ENCODE data around the gene VAMP5. TPM values are rescaled to one million over a fixed set of nuclear protein-coding genes. Genes with fewer than 3 reads are reported as not detected.

The VAMP5 gene
- total RNA-seq, 1 donor from 2014 or later, result 3.4 TPM

- no peaks in the 10 kb centered on the region for H3K9me3 Mint-ChIP-seq
- TF ChIP-seq, protein P1, sequence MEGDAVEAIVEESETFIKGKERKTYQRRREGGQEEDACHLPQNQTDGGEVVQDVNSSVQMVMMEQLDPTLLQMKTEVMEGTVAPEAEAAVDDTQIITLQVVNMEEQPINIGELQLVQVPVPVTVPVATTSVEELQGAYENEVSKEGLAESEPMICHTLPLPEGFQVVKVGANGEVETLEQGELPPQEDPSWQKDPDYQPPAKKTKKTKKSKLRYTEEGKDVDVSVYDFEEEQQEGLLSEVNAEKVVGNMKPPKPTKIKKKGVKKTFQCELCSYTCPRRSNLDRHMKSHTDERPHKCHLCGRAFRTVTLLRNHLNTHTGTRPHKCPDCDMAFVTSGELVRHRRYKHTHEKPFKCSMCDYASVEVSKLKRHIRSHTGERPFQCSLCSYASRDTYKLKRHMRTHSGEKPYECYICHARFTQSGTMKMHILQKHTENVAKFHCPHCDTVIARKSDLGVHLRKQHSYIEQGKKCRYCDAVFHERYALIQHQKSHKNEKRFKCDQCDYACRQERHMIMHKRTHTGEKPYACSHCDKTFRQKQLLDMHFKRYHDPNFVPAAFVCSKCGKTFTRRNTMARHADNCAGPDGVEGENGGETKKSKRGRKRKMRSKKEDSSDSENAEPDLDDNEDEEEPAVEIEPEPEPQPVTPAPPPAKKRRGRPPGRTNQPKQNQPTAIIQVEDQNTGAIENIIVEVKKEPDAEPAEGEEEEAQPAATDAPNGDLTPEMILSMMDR (conservative IDR thresholded peaks at IDR 0.05), result no peak
- no peaks in the 10 kb centered on the region for H3K27me3 Mint-ChIP-seq
- no peak for DNase-seq (ENCODE audit: extremely low spot score, unreplicated experiment)
- peaks cover 35% of the 10 kb centered on the region for H3K4me1 Mint-ChIP-seq (ENCODE audit: unreplicated experiment)
- H3K4me3 Mint-ChIP-seq, result no peak overlapping the region
- no peak overlapping the region for H3K27ac Mint-ChIP-seq
- H3K36me3 Mint-ChIP-seq, result no peaks in the 10 kb centered on the region
Measured at GRCh38 chr2:85583667-85584353, 421 bp upstream of the VAMP5 start.

DNA sequence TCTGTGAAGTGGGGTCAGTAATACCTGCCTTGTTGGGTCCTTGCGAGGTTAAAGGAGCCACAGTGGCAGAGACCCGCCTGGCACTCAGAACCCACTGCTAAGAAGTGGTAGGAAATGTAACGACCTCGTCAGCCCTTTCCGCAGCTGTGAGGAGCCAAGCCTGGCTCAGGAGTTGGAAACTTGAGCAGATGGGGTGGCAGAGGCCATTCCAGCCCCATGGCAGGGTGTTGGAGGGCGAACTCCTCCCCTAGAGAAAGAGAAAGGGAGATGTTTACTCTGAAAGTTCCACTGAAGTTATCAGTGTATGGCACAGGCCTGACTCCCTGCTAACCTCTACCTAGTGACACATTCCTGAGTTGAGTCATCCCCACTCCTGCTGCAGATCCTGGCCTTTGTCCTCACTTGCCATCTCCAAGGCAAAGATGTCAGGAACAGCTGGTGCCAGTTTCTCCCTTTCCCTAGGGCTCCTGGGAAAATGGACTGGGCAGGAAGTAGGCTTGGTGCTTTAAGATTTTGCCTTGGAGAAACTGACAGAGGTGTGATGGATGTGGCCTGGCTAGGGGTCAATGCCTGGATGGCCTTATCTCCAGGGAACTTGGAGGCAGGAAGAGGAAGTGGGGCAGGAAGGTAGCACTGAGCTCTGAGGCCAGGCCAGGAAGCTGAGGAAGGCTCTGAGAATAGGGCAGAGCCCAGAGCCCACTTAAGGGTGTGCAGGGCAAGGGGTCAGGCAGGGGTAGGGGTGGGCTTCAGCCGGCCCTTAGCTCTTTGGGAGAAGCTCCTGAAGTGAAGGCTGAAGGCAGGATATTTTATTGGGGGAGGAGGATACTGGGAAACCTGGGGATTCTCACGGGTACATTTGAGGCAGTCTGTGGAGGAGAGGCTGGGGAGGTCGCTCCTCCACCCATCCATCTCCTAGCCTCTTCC lies 888 bp downstream of the VAMP5 start:
- Mint-ChIP-seq H3K27ac (peak overlapping the region; percentile 64), H3K4me3 (peak overlapping the region; percentile 47), H3K27me3 (no peaks in the 10 kb centered on the region), H3K4me1 (ENCODE audit: unreplicated experiment) (peaks cover 29% of the 10 kb centered on the region), H3K36me3 (no peaks in the 10 kb centered on the region), H3K9me3 (no peaks in the 10 kb centered on the region)
- DNase-seq (ENCODE audit: extremely low spot score, unreplicated experiment), result no peak
- TF ChIP-seq, protein P1 (conservative IDR thresholded peaks at IDR 0.05), result no peak

- peaks cover 35% of the 10 kb centered on the region for H3K4me1 Mint-ChIP-seq (ENCODE audit: unreplicated experiment)
- TF ChIP-seq, protein P1 (conservative IDR thresholded peaks at IDR 0.05), result no peak
- H3K9me3 Mint-ChIP-seq, result no peaks in the 10 kb centered on the region
- H3K4me3 Mint-ChIP-seq, result no peak overlapping the region
- DNase-seq (ENCODE audit: extremely low spot score, unreplicated experiment), result no peak
- no peaks in the 10 kb centered on the region for H3K27me3 Mint-ChIP-seq
- H3K36me3 Mint-ChIP-seq, result no peaks in the 10 kb centered on the region
- peak overlapping the region; percentile 64 for H3K27ac Mint-ChIP-seq
Measured at GRCh38 chr2:85585781-85586105, 1.5 kb downstream of the VAMP5 start.

DNA sequence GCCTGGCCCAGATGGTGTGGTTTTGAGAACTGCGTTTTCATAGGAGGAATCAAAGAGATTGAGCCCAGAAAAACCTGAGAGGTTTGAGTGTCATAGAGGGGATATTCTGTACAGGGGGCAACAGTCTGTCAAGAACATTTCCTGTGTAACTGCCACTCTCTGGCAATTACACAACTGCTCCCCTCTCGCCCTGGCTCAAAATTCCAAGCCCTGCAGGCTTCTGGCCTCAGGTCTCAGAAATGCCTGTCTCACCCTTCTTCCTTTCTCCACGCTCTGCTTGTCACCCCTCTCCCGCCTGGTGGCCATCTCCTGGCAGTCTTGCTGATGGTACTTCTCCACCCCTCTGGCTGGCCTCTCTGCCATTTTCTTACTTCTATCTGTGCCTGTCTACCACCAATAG lies 4.0 kb downstream of the VAMP5 start:
- TF ChIP-seq, protein P1 (conservative IDR thresholded peaks at IDR 0.05), result no peak
- peaks cover 36% of the 10 kb centered on the region for H3K4me1 Mint-ChIP-seq (ENCODE audit: unreplicated experiment)

DNA sequence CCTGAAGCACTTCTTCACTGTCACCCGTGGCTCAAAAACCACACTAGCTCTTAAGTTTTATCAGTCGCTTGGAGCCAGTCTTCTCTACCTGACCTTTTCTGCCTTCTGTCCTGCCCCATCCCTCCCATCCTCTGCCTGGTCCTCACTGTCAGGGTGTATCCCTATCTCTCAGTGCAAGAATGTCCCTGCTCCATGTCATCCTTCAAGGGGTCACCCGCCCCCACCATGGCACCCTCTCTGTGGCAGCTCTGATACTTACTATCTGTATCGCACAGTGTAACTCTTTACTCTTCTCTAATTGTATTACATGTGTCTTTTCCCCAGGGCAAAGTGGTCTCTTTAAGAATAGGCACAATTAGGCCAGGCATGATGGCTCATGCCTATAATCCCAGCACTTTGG lies 4.4 kb downstream of the VAMP5 start:
- H3K36me3 Mint-ChIP-seq, result no peaks in the 10 kb centered on the region
- H3K27ac Mint-ChIP-seq, result no peak overlapping the region
- H3K4me1 Mint-ChIP-seq (ENCODE audit: unreplicated experiment), result peaks cover 36% of the 10 kb centered on the region
- H3K27me3 Mint-ChIP-seq, result no peaks in the 10 kb centered on the region
- no peak overlapping the region for H3K4me3 Mint-ChIP-seq
- no peaks in the 10 kb centered on the region for H3K9me3 Mint-ChIP-seq
- TF ChIP-seq, protein P1 (conservative IDR thresholded peaks at IDR 0.05), result no peak
- no peak for DNase-seq (ENCODE audit: extremely low spot score, unreplicated experiment)

More for the DNA sequence above, 4.0 kb downstream of the VAMP5 start:
- H3K27ac Mint-ChIP-seq, result no peak overlapping the region
- no peaks in the 10 kb centered on the region for H3K36me3 Mint-ChIP-seq
- H3K9me3 Mint-ChIP-seq, result no peaks in the 10 kb centered on the region
- H3K4me3 Mint-ChIP-seq, result no peak overlapping the region
- DNase-seq (ENCODE audit: extremely low spot score, unreplicated experiment), result no peak
- no peaks in the 10 kb centered on the region for H3K27me3 Mint-ChIP-seq
